Measurements from ENCODE around the gene CNTNAP2. TPM values are rescaled to one million over a fixed set of nuclear protein-coding genes. Genes with fewer than 3 reads are reported as not detected.

CNTNAP2 gene
- total RNA-seq, 1 experiment from 2014 or later = 0.03 TPM

DNA sequence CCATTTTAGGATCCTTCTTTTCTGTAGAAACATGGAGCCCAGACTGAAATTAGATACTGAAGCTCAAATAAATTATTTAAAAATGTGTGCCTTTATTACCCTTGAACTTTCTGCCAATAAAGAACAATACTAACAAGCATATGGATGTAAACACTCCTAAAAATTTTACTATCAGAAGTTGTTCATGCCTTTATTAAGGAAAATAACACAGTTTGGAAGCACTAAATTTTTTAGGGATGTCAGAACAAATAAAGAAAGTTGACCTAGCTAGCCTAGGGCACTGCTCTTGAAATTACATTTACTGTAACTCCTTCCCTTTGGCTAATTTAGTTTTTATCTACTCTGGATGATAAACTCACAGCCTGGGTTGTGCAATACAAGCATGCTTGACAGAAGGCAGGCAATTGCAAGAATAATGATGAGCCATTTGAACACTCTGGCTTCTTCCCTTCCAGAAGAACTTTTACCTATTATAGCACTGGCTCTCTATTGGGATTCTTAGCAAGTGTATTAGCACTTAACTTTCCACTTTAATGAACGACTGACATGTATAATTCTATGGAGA lies 2122.2 kb downstream of the CNTNAP2 start:
- Histone ChIP-seq H3K27me3 (ENCODE audit: control insufficient read depth, insufficient read depth, low read length) (peaks cover 4% of the 10 kb centered on the region; the same call in 1 of the 2 replicates), H3K4me3 (ENCODE audit: low read depth in 2 of 2, low read length in 2 of 2) (no peak overlapping the region), H3K4me1 (ENCODE audit: control insufficient read depth, insufficient read depth, low read length) (peaks cover 3% of the 10 kb centered on the region; the same call in 1 of the 2 replicates), H3K27ac (ENCODE audit: low read length) (no peak overlapping the region), H3K36me3 (ENCODE audit: control insufficient read depth, insufficient read depth, low read length) (no peaks in the 10 kb centered on the region), H3K9me3 (ENCODE audit: control insufficient read depth, insufficient read depth, low read depth, low read length) (no peaks in the 10 kb centered on the region)
- in situ Hi-C loops (cut with HindIII; ENCODE audit: low pct_unique_long_range_greater_than_20kb, low sequenced_read_pairs) = no loop called here
- DNase-seq (ENCODE audit: low read depth, low spot score) (no peak), ATAC-seq (no peak)
- TF ChIP-seq POLR2AphosphoS5 (IDR thresholded peaks at IDR 0.05; ENCODE audit: low read depth, low read length) (no peak), SIN3A (IDR thresholded peaks at IDR 0.05; ENCODE audit: borderline replicate concordance, insufficient read depth, low read depth, low read length) (no peak), TCF7L2 (IDR thresholded peaks at IDR 0.05; ENCODE audit: low read depth, low read length) (no peak), REST (IDR thresholded peaks at IDR 0.05; ENCODE audit: insufficient read depth in 1 of 2, low read depth in 2 of 2, low read length in 1 of 2) (no peak)
- TF ChIP-seq, protein P1, sequence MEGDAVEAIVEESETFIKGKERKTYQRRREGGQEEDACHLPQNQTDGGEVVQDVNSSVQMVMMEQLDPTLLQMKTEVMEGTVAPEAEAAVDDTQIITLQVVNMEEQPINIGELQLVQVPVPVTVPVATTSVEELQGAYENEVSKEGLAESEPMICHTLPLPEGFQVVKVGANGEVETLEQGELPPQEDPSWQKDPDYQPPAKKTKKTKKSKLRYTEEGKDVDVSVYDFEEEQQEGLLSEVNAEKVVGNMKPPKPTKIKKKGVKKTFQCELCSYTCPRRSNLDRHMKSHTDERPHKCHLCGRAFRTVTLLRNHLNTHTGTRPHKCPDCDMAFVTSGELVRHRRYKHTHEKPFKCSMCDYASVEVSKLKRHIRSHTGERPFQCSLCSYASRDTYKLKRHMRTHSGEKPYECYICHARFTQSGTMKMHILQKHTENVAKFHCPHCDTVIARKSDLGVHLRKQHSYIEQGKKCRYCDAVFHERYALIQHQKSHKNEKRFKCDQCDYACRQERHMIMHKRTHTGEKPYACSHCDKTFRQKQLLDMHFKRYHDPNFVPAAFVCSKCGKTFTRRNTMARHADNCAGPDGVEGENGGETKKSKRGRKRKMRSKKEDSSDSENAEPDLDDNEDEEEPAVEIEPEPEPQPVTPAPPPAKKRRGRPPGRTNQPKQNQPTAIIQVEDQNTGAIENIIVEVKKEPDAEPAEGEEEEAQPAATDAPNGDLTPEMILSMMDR (IDR thresholded peaks at IDR 0.05) = no peak
- CTCF ChIA-PET = no interaction called here
- no TSS peak for BruUV-seq (replicated peaks)
- intact Hi-C loops (cut with micrococcal nuclease; ENCODE audit: unreplicated experiment) = no loop called here
- POLR2A ChIA-PET = no interaction called here

DNA sequence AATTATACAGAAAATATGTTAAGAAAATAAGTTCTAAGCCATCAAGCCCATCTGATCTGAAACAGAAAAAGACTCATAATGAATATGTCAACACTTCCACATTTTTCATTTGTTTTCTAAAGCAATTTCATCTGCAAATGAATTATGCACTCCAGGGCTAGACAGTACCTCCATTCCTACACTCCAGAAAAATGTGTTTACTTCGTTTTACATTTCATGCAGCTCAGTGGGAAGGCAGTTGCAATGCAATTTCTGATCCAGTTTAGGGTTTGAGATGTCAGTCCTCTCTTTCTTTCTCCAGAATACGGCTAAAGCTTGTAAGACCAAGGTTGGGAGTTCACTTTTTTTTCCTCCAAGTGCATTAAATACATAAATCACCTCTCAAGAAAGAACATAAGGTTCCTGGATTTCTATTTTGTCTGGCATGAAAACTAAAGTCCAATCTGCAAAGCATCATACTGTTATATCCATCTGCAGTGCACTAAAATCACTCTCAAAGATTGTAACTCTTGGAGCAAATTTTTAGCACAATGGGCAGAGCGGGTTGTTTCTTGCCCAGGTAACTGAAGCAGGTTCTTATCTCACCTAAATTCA lies 2125.2 kb downstream of the CNTNAP2 start:
- H3K9me3 ChIP-seq (ENCODE audit: control insufficient read depth, insufficient read depth, low read depth, low read length) = no peaks in the 10 kb centered on the region
- ChIA-PET CTCF (interaction anchor here (0.6 to 1.2 kb wide), 2 partner anchors 14 to 23 kb away, joined by 3 to 5 read pairs; no protein-coding TSS in a partner anchor), POLR2A (no interaction called here)
- no peak overlapping the region for H3K4me3 ChIP-seq (ENCODE audit: low read depth in 2 of 2, low read length in 2 of 2)
- no TSS peak for BruUV-seq (replicated peaks)
- no peak for ATAC-seq
- no peak overlapping the region for H3K27ac ChIP-seq (ENCODE audit: low read length)
- TF ChIP-seq TCF7L2 (IDR thresholded peaks at IDR 0.05; ENCODE audit: low read depth, low read length) (no peak), SIN3A (IDR thresholded peaks at IDR 0.05; ENCODE audit: borderline replicate concordance, insufficient read depth, low read depth, low read length) (no peak), POLR2AphosphoS5 (IDR thresholded peaks at IDR 0.05; ENCODE audit: low read depth, low read length) (no peak), REST (IDR thresholded peaks at IDR 0.05; ENCODE audit: insufficient read depth in 1 of 2, low read depth in 2 of 2, low read length in 1 of 2) (no peak)
- TF ChIP-seq, protein P1 (IDR thresholded peaks at IDR 0.05) = no peak
- no peak for DNase-seq (ENCODE audit: low read depth, low spot score)
- H3K4me1 ChIP-seq (ENCODE audit: control insufficient read depth, insufficient read depth, low read length) = peaks cover 3% of the 10 kb centered on the region; the same call in 1 of the 2 replicates
- peaks cover 7% of the 10 kb centered on the region; the same call in 1 of the 2 replicates for H3K27me3 ChIP-seq (ENCODE audit: control insufficient read depth, insufficient read depth, low read length)
- in situ Hi-C loops (cut with HindIII; ENCODE audit: low pct_unique_long_range_greater_than_20kb, low sequenced_read_pairs) (no loop called here), intact Hi-C loops (cut with micrococcal nuclease; ENCODE audit: unreplicated experiment) (no loop called here)
- H3K36me3 ChIP-seq (ENCODE audit: control insufficient read depth, insufficient read depth, low read length) = no peaks in the 10 kb centered on the region
